GM19099 (cell line): ENCODE results near the gene NOL4L.

Experiments
- POLR2A ChIP-seq: IDR thresholded peaks from 3 replicates; pipeline ENCODE4 v1.6.1; 2011; ENCODE audit warnings: low read depth; ENCODE audit not compliant: insufficient read length; ENCODE audit errors: extremely low read depth

Gene NOL4L

GRCh38 chr20:32452776-32453466 lies 132.2 kb downstream of the NOL4L start:
- TF ChIP-seq POLR2A: no peak

- TF ChIP-seq POLR2A: no peak
Observed at GRCh38 chr20:32451682-32452461, 133.3 kb downstream of the NOL4L start.

GRCh38 chr20:32451340-32451681 lies 133.8 kb downstream of the NOL4L start:
- TF ChIP-seq POLR2A: no peak

- no peak for TF ChIP-seq POLR2A
Observed at GRCh38 chr20:32450484-32451061, 134.6 kb downstream of the NOL4L start.

DNA sequence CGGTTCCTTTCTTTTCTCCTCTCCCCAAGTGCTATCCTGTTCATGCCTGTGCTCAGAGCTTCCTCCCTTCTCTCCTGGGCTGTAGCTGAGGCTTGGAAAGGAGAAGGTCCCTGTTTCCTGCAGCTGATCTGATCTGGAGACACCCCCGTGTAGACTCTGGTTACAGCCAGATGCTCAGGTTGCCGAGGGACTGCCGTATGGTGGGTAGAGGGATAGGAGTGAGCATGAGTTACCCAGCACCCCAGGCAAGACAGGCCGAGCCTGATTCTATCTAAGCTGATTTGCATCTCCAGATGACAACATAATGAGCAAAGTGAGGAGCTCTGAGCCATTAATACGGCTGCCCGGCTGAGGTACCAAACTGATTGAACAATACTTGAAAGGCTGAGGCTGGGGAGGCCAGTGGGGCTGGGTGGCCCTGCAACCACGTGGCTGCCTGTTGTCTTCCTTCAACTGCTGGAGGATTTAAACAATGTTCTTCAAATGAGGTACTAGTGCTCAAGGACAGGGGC lies 135.2 kb downstream of the NOL4L start:
- no peak for TF ChIP-seq POLR2A

DNA sequence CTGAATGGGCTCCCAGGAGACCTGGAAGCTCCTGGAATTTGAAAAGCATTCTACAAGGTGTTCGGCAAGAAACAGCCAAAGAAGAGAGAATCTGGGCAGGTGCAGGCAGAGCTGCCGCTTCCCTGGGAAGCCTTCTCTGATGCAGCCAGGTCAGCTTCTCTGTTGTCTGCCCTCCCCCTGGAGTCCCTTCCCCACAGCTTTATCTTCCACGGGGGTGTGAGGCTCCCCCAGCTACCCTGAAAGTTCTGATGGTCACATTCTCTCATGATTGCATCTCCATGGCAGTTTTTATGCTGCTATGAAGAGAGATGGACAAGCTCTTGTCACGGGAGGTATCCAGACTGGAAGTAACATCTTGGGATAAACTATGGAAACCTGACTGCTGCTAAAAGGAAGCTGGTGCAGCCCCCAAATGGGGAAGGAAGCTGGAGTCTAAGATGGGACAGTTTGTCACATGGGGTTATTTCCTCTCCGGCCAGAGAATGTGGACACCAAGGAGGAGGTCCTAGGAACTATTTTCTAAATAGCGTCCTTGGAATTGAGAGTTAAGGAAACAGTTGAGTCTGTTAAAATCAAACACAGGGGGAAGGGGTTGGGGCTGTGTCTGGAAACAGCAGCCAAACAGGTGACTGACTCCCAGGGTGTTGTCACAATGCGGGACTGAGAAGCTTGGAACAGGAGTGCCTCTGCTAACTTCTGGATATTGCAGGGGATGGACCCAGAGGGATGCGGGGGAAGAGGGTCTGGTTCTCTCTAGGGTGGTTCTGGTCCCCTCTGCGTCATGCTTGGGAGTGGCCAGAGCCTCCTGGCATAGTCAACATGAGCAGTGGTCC lies 135.9 kb downstream of the NOL4L start:
- TF ChIP-seq POLR2A: no peak

GRCh38 chr20:32448306-32449056 lies 136.7 kb downstream of the NOL4L start:
- TF ChIP-seq POLR2A: no peak

DNA sequence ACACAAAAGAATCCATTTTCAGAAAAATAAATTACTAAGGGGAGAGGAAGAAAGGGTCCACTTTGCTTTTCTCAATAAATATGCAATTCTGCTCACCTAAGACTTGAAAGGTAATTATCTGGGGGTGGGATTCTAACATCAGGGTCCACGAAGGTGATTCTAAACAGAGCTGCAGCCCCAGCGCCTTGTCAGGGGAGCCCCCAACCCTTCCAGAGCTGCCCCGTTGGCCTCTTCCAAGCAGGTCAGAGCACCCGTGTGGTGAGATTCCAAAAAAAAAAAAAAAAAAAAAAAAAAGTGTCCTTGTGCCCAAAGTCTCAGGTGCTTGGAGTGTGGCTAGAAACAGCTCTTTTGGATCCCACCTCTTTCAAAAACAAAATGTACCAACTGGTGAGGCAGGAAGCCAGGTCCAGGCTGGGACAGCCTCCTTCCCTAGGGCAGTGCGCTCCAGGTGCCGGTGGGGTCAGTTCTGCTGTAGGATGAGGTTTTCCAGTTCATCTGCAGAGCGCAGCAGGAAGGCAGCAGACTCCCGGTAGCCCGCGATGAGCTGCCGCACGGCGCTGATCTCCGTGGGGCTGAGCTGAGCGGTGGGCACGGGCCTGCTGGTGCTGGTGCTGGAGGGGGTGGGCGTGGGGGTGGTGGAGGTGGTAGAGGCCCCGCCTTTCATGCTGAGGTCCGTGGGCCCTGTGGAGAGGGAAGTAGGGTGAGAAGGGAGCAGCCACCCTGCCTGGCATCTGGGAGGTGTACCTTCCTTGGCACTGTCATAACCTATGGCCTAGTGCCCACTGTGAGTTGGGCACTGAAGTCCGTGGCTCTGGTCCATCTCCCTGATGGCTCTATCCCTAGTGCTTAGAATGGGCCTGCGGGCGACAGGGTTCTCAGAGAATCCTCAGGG lies 137.8 kb downstream of the NOL4L start:
- TF ChIP-seq POLR2A: no peak

GRCh38 chr20:32446301-32447100 lies 138.6 kb downstream of the NOL4L start:
- no peak for TF ChIP-seq POLR2A

- TF ChIP-seq POLR2A: no peak
Observed at GRCh38 chr20:32445539-32446273, 139.4 kb downstream of the NOL4L start.

DNA sequence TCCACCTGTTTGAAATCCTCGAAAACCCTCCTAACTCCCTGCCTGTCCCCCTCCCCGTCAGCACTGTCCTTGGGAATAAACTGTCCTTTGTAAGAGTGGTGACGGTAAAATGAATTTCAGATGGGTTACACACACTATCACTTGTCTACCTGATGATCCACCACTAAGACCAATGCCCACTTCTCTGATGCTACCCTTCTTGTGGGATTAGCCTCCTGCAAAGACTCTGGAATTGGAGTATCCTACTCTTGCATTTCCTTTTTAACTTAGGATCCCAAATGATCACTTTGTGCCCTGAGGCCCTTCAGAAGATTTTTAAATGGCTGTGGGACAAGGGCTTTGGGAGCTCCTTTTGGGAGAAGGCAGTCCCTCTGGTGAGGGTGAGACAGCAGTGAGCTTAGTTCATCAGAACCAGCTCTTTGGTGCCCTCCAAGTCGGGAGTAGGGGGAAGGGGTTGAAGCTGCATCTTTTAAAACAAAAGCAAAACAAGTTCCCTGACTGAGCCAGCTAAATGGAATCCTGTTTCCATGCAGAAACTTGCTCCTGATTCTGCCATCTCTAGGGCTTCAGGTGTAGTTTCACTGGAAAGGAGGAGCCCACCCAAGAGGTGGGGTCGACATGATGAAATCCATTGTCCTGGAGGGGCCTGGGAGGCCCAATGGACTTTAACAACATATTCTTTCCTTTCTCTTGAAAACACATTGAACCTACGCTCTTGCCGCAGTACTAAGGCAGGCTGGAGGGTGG lies 140.5 kb downstream of the NOL4L start:
- no peak for TF ChIP-seq POLR2A
